GM18858 (cell line): ENCODE data around the gene GRIA1.
"Not testable (repeated sequence)": the region's sequence is repeated elsewhere in the genome, so short reads cannot be mapped to it uniquely, and the experiment has no call there.

ENCODE experiments used
- ATAC-seq: cut with Tn5 transposase; IDR thresholded peaks from one replicate; pipeline ENCODE4 v1.9.1; 2021; ENCODE audit not compliant: unreplicated experiment

Gene GRIA1

DNA sequence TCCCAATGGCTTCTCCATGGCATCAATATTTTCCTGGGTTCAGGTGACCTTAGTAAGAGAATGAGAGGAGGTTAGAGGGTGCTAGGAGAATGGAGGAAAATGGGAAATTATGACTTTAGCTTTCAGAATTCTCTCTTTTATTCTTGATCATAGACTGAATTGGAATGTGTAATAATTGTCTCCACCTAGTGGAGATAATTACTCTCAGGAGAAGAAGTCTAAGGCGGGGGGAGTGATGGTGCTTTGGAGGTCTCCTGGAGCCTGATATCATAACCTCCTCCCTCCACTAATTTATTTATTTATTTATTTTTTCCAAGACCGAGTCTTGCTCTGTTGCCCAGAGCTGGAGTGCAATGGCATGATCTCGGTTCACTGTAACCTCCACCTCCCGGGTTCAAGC is 221.3 kb downstream of the GRIA1 start:
- ATAC-seq: no peak

DNA sequence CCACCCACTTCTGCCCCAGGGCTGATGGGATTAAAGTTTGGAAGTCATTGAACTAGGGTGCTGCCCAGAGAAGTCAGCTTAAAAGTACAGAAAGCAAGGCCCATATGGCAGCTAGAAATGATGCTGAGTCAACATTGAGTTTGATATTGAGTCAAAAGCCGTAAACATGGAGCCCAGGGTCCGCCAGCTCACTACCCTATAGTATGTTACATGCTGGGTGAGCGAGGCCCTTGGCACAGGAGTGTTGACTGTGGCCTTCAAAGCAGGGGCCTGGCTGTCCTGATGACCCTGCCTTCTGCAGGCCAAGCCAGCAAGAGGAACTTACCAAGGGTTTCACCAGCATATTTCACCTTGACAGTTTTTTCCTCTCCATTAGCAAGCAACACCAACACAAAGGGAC is 222.5 kb downstream of the GRIA1 start:
- ATAC-seq: no peak

DNA sequence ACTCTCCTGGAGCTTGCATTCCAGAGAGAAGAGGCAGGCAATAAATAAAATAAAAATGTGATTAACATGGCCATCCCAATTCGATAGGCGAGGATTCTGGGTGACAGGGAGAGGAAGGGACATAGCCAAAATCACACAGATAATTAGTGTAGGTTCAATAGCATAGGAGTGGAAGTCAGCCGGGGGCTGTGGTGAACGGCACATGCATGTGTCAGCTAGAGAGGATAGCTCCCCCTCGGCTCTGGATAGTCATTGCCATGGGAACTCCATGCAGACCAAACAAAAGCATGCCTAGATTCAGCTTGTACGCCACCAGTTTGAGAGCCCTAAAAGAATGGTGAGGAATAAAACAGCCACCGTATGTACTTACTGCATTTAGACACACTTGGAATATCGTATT is 223.5 kb downstream of the GRIA1 start:
- ATAC-seq: no peak

DNA sequence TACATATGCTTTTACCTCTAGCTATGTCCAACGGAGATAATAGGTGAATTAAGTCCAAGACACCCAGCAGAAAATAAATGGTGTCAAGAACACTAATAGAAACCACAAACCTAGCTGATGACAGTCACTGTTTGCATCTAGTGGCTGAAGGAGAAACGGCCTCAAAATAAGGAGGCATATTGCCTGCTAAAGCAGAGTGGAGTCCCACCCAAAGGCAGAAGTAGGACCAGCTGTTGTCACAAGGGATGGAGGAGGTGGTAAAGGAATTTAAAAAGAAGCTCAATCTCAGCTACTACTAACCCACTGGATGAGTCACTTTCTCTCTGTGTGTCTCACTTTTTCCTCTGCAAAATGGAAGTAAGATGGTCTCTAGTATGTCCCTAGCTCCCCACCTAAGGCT is 224.3 kb downstream of the GRIA1 start:
- ATAC-seq: no peak

DNA sequence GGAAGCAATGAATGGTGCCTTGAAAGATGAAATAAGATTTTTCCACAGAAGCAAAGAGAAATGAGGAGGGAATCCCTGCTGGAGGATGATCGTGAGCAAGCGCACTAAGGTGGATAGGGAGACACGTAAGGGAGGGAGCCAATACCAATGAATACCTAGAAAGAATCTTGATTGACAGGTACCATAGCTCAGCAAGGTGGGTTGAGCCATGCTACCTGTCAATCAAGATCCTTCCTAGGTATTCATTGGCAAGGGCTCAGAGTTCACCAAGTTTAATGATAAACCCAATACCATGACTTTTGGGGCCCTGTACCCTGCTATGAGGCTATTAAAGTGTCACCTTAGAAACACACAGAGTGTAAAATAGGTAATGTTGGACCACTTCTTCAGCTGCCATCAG is 226.8 kb downstream of the GRIA1 start:
- ATAC-seq: no peak

DNA sequence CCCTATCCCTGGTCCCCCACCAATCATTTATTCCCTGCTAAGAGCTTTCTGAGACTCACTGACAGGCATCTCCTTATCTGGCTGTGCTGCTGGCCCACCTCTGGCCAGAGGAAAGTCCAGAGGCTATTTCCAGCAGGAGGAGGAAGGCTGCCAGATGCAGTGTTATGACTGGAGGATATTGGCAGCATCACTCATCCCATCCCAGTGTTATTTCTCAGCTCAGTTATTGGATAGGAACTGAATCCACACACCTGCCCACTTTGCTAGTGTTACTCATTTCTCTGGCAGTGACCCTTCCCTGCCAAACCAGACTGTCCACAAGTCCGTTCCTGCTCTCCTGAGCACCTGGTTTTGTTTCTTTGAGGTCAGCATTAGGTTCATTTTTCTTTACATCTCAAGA is 228.2 kb downstream of the GRIA1 start:
- no peak for ATAC-seq

DNA sequence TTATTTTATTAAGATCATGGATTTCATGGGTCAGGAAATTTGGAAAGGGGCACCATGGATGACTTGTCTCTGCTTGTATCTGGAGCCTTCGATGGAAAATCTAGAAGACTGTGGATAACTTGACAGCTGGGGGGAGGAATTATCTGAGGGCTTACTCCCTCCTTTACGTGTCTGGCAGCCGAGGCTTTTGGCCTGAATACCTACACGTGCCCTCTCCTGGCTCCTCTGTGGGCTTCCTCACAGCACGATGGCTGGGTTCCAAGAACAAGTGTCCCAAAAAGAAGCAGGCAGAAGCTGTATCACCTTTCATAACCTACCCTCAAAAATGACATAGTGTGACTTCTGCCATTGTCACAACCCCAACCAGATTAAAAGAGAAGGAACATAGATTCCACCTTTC is 228.9 kb downstream of the GRIA1 start:
- ATAC-seq: no peak

DNA sequence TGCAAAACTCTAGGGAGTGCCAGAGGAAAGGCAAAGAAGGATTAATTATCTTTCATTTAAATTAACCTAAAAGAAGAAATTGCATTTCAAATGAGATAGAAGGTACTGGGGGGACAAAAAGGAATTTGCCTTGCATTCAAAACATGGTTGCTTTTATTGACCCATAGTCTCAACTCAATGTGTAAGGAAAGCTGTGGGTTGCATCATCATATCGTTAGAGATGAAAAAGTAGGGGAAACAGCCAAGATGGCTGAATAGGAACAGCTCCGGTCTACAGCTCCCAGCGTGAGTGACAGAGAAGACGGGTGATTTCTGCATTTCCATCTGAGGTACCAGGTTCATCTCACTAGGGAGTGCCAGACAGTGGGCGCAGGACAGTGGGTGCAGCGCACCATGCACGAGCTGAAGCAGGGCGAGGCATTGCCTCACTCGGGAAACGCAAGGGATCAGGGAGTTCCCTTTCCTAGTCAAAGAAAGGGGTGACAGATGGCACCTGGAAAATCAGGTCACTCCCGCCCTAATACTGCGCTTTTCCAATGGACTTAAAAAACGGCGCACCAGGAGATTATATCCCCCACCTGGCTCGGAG is 232.6 kb downstream of the GRIA1 start:
- ATAC-seq: not testable (repeated sequence)

DNA sequence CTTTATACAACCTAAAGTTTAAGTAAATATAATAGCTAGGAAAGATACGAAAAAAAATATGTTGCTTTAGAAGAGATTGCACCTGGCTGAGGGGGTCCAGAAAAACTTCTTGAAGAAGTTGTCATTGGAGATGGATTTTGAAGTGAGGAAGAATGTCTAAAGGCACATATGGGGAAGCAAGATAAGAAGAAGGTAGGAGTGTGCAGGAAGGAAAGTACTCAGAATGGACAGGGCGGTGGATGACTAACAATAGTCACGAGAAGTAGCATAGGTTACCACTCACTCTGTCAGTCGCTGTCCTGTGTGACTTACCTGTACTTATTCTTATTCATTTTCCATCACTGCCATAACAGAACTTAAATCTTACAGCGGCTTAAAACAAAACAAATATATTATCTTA is 251.6 kb downstream of the GRIA1 start:
- no peak for ATAC-seq

DNA sequence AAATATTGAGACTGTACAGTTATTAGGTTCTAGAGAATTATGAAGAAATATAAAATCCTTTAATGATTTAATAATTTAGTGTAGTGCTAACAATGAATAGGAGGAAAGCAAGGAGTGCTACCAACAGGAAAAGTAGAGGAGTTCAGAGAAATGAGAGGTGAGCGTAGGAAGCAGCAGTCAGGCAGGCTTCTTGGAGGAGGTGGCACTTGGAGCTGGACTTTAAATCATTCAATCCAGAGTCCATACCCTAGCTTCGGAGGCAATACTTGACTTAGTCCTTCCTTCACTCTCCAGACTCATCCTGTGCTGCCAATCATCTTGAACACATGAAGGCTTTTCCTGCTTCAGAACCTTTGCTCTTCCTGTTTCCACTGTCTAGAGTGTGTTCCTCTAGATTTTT is 254.3 kb downstream of the GRIA1 start:
- no peak for ATAC-seq

DNA sequence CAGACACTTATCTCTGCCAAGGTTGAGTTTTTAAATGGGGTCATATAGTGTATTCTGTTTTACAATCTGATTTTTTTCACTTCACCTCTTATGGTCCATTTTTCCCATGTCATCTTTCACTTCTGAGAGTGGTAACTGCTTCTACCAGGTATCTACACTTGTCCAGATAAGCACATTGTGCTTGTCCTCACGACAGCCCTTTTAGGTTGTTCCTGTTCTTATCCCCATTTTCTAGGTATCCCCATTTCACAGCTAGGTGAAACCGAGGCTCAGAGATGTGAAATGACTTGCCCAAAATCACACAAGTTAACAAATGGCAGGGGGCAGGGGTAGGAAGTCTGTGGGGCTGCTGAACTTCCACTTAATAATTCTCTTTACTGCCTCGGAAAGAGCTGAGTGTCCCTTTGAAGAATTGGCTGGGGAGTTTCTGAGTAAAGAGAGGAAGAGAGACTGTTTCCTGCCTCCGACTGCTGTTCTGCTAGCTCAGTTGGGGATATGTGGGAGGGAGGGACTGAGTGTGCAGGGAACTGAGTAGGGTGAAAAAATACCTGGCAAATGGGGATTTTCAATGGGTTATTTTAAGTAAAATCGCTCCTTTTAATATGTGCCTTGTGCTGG is 255.4 kb downstream of the GRIA1 start:
- no peak for ATAC-seq

DNA sequence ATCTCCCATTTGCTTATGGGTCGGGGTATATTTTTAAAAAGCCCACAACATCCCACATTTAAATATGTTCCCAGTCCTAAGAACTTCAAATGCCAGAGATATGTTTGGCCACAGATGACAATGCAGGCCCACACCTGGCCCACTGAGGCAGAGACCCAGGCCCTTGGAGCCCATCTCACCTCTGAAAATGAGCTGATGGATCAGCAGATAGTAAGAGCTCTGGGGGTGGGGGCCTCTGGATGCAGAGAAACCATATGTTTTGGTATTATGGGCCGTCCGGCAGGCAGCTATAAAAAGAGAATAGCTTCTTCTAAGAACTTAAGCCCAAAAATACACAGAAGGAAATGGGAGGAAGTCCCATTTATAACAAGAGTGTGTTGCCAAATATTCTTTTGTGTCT is 256.0 kb downstream of the GRIA1 start:
- ATAC-seq: no peak

DNA sequence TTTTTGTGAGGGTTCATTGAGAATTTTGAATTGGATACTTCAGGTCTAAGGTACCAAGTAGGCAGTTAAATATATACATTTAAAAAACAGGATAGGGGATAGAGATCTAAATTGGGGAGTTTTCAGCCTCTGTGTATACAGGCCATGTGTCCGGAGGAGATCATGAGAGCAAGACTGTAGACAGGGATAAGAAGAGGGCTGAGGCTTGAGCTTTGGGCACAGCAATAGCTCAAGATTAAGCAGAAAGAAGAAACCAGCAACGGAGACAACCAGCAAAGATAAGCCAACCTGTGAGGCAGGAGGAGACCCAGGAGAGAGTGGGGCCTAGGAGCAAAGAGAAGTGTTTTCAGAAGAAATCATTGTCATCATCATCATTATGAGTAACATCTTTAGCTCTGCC is 258.4 kb downstream of the GRIA1 start:
- ATAC-seq: no peak

DNA sequence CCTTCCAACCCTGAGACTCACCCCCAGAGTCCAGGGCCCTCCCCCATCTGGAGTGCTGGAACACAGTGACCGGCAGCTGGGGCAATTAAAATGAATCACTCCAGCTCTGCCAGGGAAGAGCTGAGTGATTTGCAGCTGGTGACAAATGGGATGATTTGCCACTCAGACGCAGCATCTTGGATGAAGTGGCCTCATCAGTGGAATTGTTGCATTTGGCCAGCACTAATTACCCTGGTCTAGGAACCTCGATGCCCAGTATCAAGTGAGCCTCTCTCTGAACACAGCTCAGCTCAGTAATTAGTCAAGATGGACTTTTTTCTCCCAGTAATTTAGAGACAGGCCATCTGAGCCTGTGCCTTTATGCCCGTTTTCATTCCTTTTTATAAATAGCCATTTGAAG is 259.5 kb downstream of the GRIA1 start:
- ATAC-seq: no peak

DNA sequence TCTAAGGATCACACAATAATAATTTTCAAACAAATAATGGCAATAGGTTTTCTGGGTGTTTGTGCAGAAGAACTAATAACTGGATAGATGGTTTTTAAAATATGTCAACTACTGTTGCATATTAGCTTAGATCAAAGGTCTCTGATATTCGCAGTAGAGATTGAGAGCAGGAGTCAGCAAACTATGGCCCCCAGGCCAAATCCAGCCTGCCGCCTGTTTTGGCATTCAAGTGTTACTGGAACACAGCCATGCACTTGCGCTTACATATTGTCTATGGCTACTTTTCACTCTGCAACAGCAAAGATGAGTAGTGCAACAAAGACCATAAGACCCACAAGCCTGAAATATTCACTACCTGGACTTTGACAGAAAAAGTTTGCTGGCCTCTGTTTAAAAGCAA is 260.8 kb downstream of the GRIA1 start:
- ATAC-seq: no peak

DNA sequence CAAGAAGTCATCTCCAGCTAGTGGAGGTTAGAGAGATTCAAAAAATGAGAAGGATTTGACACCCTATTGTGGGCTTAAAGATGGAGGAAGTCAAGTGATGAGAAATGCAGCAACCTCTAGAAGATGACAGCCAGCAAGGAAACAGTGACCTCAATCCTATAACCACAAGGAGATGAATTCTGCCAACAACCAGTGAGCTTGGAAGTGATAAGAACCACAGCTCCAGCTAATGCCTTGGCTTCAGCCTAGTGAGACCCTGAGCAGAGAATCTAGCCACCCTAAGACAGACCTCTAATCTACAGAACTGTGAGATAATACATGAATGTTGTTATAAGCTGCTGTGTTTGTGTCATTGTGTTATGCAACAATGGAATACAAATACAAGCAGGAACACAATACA is 262.4 kb downstream of the GRIA1 start:
- no peak for ATAC-seq

DNA sequence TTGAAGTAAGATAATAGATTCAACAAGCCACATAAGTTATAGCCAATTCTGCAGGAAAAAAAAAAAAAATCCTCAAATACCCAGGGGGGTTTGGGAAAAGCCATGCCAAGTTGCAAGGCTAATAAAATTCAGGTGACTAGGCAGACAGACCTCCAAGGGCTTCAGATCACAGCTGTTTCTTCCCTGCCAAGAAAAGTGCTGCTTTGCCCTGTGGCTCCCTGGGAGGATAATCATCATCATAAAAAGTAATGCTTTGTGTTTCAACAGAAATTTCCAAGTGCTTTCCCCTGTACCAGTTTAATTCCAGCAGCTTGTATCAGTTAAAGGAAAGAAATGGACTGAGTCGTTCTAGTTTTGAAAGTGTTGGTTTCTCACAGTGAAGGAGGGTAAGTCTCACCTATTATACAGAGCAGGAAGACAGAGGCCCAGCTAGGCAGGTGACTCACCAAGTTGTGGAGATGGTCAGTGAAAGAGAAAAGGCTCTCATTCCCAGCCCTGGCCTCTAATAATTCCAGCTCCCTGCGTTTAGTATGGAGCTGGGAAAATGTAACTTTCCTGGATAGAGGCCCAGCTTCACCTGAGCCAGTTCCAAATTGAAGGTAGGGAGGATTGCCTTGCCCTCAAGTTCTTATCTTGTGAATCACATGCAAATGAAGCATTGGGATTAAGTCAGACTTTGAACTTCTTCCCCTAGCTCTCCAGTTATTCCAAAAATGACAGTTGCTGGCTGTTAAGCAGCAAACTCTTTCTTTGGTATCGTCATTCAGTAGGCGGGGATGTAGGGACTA is 263.4 kb downstream of the GRIA1 start:
- ATAC-seq: no peak

DNA sequence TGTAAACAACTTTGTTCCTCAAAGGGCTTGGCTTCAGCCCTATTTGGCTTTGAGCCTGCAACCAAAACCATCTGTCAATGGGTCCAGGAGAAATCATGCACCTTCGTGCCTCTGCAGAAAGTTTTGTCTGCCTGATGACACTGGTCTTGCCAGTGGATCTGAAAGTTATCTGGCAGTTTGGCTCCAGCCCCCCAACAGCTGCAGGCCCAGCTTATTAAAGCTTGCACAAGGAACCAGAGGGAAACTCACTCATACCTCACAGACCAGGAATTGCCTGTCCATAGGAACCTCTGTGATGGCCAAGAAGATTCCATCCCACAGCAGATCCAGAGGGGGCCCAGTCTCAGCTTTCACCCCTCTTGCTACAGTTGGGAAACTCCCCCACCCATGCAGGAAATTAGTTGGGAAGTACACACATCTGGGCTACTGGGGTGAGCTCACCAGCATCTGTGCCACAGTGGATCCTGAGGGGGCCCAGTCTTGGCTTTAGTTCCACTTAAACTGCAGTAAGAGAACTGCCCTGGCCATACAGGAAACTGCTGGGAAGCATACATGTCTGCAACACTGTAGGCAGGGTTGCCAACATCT is 265.5 kb downstream of the GRIA1 start:
- no peak for ATAC-seq

DNA sequence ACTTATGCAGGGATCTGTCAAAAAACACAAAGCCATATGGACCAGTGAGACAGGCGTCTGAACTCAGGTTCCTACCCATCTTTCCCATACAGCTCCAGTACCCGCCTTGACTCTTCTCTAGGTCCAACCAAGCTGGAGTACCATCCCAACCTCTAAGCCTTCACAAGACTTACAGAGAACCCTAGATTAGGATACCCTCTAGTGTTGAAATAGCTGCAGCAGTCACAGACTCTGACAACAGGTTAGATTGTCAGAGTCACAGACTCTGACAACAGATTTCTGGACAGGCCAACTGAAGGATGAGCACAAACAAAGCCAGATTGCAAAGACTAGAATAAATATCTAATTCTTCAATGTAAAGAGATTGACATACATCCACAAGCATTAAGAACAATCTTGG is 266.1 kb downstream of the GRIA1 start:
- ATAC-seq: no peak

DNA sequence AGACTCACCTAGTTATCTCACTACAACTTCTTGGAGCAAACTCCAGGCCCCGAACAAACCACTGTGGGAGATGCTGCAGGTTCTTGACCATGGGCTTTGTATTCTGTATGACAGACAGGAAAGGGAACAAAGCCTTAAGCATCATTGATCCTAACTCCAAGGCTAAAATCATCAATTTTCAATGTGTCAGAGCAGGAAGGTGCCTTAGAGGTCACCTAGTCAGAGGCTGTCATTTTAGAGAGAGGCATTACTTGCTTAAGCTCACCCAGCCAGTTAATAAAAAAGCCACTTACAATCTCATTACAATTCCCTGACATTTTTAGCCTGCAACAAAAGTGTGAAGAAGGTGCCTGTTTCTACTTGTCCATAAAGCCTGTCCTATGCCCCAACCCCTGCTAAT is 275.5 kb downstream of the GRIA1 start:
- no peak for ATAC-seq

DNA sequence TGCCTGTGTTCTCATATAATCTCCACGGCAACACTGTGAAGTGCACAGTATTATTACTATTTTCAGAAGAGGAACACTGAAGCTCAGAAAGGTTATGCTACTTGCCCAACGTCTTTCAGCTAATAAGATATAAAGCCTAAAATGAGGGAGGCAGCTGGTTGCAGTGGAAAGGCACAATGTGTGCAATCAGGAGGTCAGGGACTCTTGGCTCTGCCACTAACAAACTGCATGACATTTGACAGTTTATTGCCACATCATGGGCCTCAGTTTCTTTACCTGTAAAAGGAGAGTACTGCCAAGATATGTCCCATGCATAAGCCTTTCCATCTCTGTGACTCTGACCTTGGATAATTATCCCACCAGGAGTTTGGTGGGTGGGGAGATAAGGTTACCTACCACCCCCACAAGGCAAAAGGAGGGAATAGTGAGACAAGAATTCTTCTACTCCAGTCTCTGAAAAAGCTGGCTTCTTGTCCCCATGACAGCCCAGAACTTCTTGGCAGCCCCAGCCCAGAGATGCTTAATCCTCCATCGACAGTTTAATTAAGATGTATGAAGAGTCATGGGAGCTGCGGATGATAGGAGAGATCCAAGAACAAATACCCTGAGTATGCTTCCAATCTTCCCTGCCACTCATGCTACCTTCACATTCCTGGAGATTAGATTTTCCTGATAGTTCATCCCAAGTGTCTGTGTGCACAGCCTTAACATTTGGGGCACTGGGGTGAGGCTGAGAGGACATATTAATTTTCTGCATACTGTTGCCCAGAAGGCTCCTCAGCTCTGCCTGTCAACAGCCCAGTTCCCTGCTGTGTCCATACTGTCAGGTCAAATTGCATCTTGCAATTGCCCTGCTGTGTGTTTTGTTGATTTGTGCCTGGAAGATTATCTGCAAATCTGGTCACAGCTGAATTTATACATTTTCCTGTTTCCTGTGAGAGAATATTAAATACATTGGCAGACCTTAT is 277.0 kb downstream of the GRIA1 start:
- no peak for ATAC-seq
